Measurements from ENCODE around the gene PML. TPM values are rescaled to one million over a fixed set of nuclear protein-coding genes. Genes with fewer than 3 reads are reported as not detected.

PML gene
- total and polyA plus RNA-seq, 9 of the 15 experiments (the other 6 are each of a cell fraction or from before 2014, with no cell fraction given), result 5.0 to 50.7 (median 10.1) TPM

DNA sequence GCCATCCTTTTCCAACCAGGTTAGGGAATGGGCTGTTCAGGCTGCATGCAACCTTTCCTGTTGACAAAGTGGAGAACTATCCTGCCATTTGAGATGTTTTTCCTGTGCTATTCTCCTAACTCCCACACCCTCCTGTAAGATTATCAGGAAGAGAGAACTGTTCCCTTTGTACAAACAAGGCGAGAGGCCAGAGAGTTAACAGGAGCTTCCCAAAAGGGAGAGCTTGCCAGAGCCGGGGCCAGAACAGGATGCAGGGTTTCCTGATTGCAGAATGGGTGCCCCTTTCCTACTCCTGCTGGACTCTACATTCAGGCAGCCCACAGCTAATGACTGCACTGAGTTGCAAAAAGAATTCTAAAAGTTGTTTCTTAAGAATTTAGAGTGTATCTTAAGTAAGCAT lies 17.1 kb downstream of the PML start:
- DNase-seq (ENCODE audit: extremely low read depth in 1 of 4, low spot score in 3 of 4) (no peak), FAIRE-seq (no peak), ATAC-seq (no peak)
- Histone ChIP-seq H3K79me2 (ENCODE audit: control insufficient read depth, insufficient read depth, low read length) (peaks cover 53% of the 10 kb centered on the region), H3K9me1 (ENCODE audit: control insufficient read depth, insufficient read depth, low read length) (no peaks in the 10 kb centered on the region), H4K20me1 (replicated peaks; ENCODE audit: control insufficient read depth, insufficient read depth, low read length) (peaks cover 12% of the 10 kb centered on the region), H3K9ac (ENCODE audit: insufficient read depth in 1 of 2, low read depth in 2 of 2, low read length in 2 of 2) (no peak overlapping the region), H3K27me3 (ENCODE audit: control insufficient read depth in 2 of 2, insufficient read depth in 2 of 2, low read length in 2 of 2) (no peaks in the 10 kb centered on the region), H2AFZ (ENCODE audit: low read depth, low read length) (no peak overlapping the region), H3K4me1 (replicated peaks in 1 of 2; ENCODE audit: control insufficient read depth in 2 of 2, insufficient read depth in 2 of 2, low read length in 2 of 2) (no peaks in the 10 kb centered on the region), H3K36me3 (ENCODE audit: control insufficient read depth, insufficient read depth, low read length) (peaks cover 56% of the 10 kb centered on the region), H3K9me3 (replicated peaks; ENCODE audit: control insufficient read depth, insufficient read depth, low read depth, low read length) (no peaks in the 10 kb centered on the region), H3K4me3 (no peak overlapping the region), H3K27ac (ENCODE audit: extremely low read depth, low read depth, low read length) (no peak overlapping the region), H3K4me2 (ENCODE audit: insufficient read depth, low read length) (no peak overlapping the region)
- 81% methylated on average over 2 of the region's 2 CpGs for WGBS (ENCODE audit: insufficient coverage, low coverage, missing lambda C conversion rate)
- intact Hi-C loops (cut with micrococcal nuclease), result no loop called here
- ChIA-PET POLR2A (interaction anchor here (0.6 kb wide), 1 partner anchor 46 kb away, joined by 3 read pairs; no protein-coding TSS in a partner anchor), CTCF (ENCODE audit: low intra/inter-chr PET ratio) (no interaction called here)
- in situ Hi-C loops (cut with MboI), result no loop called here
- no TSS peak for BruUV-seq (replicated peaks)
- TF ChIP-seq PHF21A (IDR thresholded peaks at IDR 0.05; ENCODE audit: borderline replicate concordance, low read depth) (no peak), ZNF778 (CRISPR knock-in tag; IDR thresholded peaks at IDR 0.05) (no peak), CBFA2T3 (IDR thresholded peaks at IDR 0.05) (no peak), KLF6 (CRISPR knock-in tag; IDR thresholded peaks at IDR 0.05; ENCODE audit: borderline replicate concordance) (no peak), SMC3 (conservative IDR thresholded peaks at IDR 0.05; ENCODE audit: insufficient read depth, low read depth, low read length) (no peak), HLTF (IDR thresholded peaks at IDR 0.05) (no peak)
- TF ChIP-seq, protein P1, sequence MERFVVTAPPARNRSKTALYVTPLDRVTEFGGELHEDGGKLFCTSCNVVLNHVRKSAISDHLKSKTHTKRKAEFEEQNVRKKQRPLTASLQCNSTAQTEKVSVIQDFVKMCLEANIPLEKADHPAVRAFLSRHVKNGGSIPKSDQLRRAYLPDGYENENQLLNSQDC (CRISPR knock-in tag; IDR thresholded peaks at IDR 0.05), result no peak
- TF ChIP-seq, protein P2, sequence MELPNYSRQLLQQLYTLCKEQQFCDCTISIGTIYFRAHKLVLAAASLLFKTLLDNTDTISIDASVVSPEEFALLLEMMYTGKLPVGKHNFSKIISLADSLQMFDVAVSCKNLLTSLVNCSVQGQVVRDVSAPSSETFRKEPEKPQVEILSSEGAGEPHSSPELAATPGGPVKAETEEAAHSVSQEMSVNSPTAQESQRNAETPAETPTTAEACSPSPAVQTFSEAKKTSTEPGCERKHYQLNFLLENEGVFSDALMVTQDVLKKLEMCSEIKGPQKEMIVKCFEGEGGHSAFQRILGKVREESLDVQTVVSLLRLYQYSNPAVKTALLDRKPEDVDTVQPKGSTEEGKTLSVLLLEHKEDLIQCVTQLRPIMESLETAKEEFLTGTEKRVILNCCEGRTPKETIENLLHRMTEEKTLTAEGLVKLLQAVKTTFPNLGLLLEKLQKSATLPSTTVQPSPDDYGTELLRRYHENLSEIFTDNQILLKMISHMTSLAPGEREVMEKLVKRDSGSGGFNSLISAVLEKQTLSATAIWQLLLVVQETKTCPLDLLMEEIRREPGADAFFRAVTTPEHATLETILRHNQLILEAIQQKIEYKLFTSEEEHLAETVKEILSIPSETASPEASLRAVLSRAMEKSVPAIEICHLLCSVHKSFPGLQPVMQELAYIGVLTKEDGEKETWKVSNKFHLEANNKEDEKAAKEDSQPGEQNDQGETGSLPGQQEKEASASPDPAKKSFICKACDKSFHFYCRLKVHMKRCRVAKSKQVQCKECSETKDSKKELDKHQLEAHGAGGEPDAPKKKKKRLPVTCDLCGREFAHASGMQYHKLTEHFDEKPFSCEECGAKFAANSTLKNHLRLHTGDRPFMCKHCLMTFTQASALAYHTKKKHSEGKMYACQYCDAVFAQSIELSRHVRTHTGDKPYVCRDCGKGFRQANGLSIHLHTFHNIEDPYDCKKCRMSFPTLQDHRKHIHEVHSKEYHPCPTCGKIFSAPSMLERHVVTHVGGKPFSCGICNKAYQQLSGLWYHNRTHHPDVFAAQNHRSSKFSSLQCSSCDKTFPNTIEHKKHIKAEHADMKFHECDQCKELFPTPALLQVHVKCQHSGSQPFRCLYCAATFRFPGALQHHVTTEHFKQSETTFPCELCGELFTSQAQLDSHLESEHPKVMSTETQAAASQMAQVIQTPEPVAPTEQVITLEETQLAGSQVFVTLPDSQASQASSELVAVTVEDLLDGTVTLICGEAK (IDR thresholded peaks at IDR 0.05), result no peak
- TF ChIP-seq, protein P2 (CRISPR knock-in tag; IDR thresholded peaks at IDR 0.05), result no peak

Measured in K562 (cell line).